ENCODE measurements around the gene SLC18A3.

SLC18A3 gene

DNA sequence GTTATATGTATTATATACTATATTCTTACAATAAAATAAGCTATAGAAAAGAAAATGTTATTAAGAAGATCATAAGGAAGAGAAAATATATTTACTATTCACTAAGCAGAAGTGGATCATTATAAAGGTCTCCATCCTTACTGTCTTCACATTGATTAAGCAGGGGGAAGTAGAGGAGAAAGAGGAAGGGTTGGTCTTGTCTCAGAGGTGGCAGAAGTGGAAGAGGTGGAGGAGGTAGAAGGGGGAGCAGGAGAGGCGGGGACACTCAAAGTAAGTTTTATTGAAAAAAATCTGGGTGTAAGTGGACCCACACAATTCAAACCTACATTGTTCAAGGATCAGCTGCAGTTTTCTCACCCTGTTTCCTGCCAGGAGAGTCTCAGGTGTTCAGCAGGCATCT is 42.3 kb upstream of the SLC18A3 start:
- TF ChIP-seq FOXM1 (IDR thresholded peaks at IDR 0.05; ENCODE audit: borderline replicate concordance, low read depth): no peak
- no peak for TF ChIP-seq TCF12 (IDR thresholded peaks at IDR 0.05; ENCODE audit: low read depth)
- TF ChIP-seq ZBTB7A (IDR thresholded peaks at IDR 0.05; ENCODE audit: low read depth): no peak
- TF ChIP-seq CEBPB (IDR thresholded peaks at IDR 0.05): no peak
- no peak for TF ChIP-seq RAD21 (IDR thresholded peaks at IDR 0.05; ENCODE audit: low read depth)
- no peak for TF ChIP-seq YY1 (IDR thresholded peaks at IDR 0.05; ENCODE audit: low read depth)
- no peak for TF ChIP-seq TAF1 (IDR thresholded peaks at IDR 0.05; ENCODE audit: low read depth)
- no peak for TF ChIP-seq NFIC (IDR thresholded peaks at IDR 0.05)
- TF ChIP-seq, protein P1, sequence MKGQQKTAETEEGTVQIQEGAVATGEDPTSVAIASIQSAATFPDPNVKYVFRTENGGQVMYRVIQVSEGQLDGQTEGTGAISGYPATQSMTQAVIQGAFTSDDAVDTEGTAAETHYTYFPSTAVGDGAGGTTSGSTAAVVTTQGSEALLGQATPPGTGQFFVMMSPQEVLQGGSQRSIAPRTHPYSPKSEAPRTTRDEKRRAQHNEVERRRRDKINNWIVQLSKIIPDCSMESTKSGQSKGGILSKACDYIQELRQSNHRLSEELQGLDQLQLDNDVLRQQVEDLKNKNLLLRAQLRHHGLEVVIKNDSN (IDR thresholded peaks at IDR 0.05): no peak
- TF ChIP-seq, protein P2, sequence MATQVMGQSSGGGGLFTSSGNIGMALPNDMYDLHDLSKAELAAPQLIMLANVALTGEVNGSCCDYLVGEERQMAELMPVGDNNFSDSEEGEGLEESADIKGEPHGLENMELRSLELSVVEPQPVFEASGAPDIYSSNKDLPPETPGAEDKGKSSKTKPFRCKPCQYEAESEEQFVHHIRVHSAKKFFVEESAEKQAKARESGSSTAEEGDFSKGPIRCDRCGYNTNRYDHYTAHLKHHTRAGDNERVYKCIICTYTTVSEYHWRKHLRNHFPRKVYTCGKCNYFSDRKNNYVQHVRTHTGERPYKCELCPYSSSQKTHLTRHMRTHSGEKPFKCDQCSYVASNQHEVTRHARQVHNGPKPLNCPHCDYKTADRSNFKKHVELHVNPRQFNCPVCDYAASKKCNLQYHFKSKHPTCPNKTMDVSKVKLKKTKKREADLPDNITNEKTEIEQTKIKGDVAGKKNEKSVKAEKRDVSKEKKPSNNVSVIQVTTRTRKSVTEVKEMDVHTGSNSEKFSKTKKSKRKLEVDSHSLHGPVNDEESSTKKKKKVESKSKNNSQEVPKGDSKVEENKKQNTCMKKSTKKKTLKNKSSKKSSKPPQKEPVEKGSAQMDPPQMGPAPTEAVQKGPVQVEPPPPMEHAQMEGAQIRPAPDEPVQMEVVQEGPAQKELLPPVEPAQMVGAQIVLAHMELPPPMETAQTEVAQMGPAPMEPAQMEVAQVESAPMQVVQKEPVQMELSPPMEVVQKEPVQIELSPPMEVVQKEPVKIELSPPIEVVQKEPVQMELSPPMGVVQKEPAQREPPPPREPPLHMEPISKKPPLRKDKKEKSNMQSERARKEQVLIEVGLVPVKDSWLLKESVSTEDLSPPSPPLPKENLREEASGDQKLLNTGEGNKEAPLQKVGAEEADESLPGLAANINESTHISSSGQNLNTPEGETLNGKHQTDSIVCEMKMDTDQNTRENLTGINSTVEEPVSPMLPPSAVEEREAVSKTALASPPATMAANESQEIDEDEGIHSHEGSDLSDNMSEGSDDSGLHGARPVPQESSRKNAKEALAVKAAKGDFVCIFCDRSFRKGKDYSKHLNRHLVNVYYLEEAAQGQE (IDR thresholded peaks at IDR 0.05; ENCODE audit: low read depth): no peak
- no peak for TF ChIP-seq CREB1 (IDR thresholded peaks at IDR 0.05; ENCODE audit: low read depth)
- TF ChIP-seq EGR1 (IDR thresholded peaks at IDR 0.05): no peak
- no peak for TF ChIP-seq TEAD4 (IDR thresholded peaks at IDR 0.05)
- TF ChIP-seq, protein P3, sequence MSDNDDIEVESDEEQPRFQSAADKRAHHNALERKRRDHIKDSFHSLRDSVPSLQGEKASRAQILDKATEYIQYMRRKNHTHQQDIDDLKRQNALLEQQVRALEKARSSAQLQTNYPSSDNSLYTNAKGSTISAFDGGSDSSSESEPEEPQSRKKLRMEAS (IDR thresholded peaks at IDR 0.05): no peak
- TF ChIP-seq EP300 (IDR thresholded peaks at IDR 0.05; ENCODE audit: borderline replicate concordance): no peak

DNA sequence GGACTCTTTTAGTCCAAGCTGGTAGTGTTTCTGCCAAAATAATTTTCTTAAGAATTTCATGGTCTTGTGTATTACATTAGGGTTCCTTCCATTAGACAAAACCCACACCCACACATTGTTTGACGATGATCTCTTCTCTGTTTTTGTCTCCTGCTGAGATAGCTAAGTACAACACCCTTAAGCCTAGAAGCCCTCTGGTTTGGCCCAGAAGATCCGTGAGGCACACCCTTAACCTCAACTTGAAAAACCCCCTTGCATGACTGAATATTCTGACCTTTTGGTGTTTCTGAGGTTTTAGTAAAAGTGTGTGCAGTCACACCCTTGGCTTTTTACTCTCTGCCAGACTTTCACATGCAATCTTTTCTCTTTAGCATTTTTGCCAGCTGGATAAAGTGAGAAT is 41.9 kb upstream of the SLC18A3 start:
- TF ChIP-seq TEAD4 (IDR thresholded peaks at IDR 0.05): no peak
- TF ChIP-seq, protein P3 (IDR thresholded peaks at IDR 0.05): no peak
- TF ChIP-seq NFIC (IDR thresholded peaks at IDR 0.05): no peak
- no peak for TF ChIP-seq TCF12 (IDR thresholded peaks at IDR 0.05; ENCODE audit: low read depth)
- no peak for TF ChIP-seq ZBTB7A (IDR thresholded peaks at IDR 0.05; ENCODE audit: low read depth)
- no peak for TF ChIP-seq EP300 (IDR thresholded peaks at IDR 0.05; ENCODE audit: borderline replicate concordance)
- no peak for TF ChIP-seq CREB1 (IDR thresholded peaks at IDR 0.05; ENCODE audit: low read depth)
- TF ChIP-seq EGR1 (IDR thresholded peaks at IDR 0.05): no peak
- TF ChIP-seq RAD21 (IDR thresholded peaks at IDR 0.05; ENCODE audit: low read depth): no peak
- TF ChIP-seq CEBPB (IDR thresholded peaks at IDR 0.05): no peak
- TF ChIP-seq, protein P2 (IDR thresholded peaks at IDR 0.05; ENCODE audit: low read depth): no peak
- TF ChIP-seq, protein P1 (IDR thresholded peaks at IDR 0.05): no peak
- no peak for TF ChIP-seq FOXM1 (IDR thresholded peaks at IDR 0.05; ENCODE audit: borderline replicate concordance, low read depth)
- no peak for TF ChIP-seq TAF1 (IDR thresholded peaks at IDR 0.05; ENCODE audit: low read depth)
- TF ChIP-seq YY1 (IDR thresholded peaks at IDR 0.05; ENCODE audit: low read depth): no peak

DNA sequence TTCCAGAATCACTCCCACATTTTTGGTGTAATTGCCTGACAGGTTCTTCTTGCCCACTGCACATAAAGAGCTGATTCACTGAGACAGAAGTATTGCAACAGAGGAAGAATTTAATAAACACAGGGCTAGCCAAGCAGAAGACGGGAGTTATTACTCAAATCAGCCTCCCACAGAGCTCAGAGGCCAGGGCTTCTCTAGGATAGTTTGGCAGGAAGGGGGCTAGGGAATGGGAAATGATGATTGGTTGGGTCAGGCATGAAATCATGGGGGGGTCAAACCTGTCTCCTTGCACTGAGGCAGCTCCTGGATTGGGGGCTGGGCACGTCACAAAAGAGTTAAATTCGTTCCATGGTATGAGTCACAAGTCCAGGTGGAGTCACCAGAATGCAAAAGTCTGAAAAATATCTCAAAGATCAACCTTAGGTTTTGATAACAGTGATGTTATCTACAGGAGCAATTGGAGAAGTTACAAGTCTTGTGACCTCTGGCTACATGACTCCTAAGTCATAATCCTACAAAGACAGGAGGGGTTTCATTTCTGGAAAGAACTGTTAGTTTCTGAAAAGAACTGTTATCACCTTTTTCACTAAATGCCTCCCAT is 41.0 kb upstream of the SLC18A3 start:
- TF ChIP-seq NFIC (IDR thresholded peaks at IDR 0.05): no peak
- TF ChIP-seq TAF1 (IDR thresholded peaks at IDR 0.05; ENCODE audit: low read depth): no peak
- TF ChIP-seq ZBTB7A (IDR thresholded peaks at IDR 0.05; ENCODE audit: low read depth): no peak
- no peak for TF ChIP-seq RAD21 (IDR thresholded peaks at IDR 0.05; ENCODE audit: low read depth)
- no peak for TF ChIP-seq FOXM1 (IDR thresholded peaks at IDR 0.05; ENCODE audit: borderline replicate concordance, low read depth)

DNA sequence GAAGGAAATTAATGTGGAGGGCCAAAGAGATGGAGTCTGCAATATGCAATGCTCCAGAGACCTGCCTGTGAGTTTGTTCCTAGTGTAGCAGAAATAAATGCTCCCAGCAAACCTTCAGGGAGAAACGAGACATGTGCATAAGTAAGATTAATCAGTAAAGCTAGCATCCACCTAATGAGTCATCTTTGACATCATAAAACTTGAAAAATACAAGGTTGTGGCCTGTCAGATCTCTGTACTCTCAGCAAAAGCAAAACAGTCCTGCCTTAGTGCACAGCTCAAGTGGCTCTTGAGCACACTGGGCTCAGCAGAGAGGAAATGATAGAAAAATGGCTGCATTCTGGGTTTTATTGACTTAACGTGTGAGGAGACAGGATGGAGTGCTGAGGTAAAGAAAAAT is 38.7 kb upstream of the SLC18A3 start:
- TF ChIP-seq TCF12 (IDR thresholded peaks at IDR 0.05; ENCODE audit: low read depth): no peak
- TF ChIP-seq, protein P1 (IDR thresholded peaks at IDR 0.05): no peak
- no peak for TF ChIP-seq YY1 (IDR thresholded peaks at IDR 0.05; ENCODE audit: low read depth)
- TF ChIP-seq NFIC (IDR thresholded peaks at IDR 0.05): no peak
- no peak for TF ChIP-seq CREB1 (IDR thresholded peaks at IDR 0.05; ENCODE audit: low read depth)
- TF ChIP-seq FOXM1 (IDR thresholded peaks at IDR 0.05; ENCODE audit: borderline replicate concordance, low read depth): no peak
- no peak for TF ChIP-seq TAF1 (IDR thresholded peaks at IDR 0.05; ENCODE audit: low read depth)
- TF ChIP-seq, protein P3 (IDR thresholded peaks at IDR 0.05): no peak
- TF ChIP-seq RAD21 (IDR thresholded peaks at IDR 0.05; ENCODE audit: low read depth): no peak
- TF ChIP-seq TEAD4 (IDR thresholded peaks at IDR 0.05): no peak
- TF ChIP-seq, protein P2 (IDR thresholded peaks at IDR 0.05; ENCODE audit: low read depth): no peak
- TF ChIP-seq EGR1 (IDR thresholded peaks at IDR 0.05): no peak
- TF ChIP-seq CEBPB (IDR thresholded peaks at IDR 0.05): no peak
- no peak for TF ChIP-seq ZBTB7A (IDR thresholded peaks at IDR 0.05; ENCODE audit: low read depth)
- TF ChIP-seq EP300 (IDR thresholded peaks at IDR 0.05; ENCODE audit: borderline replicate concordance): no peak
